HepG2 (cell line): ENCODE measurements around the gene TOB1. TPM values are rescaled to one million over a fixed set of nuclear protein-coding genes. Genes with fewer than 3 reads are reported as not detected.

ENCODE experiments used
- ELF3 ChIP-seq: IDR thresholded peaks from 2 replicates; pipeline ENCODE4 v1.6.1; 2016; ENCODE audit warnings: missing genetic modification reagents, missing compliant biosample characterization
- HDAC6 ChIP-seq: fragments of 200-600 bp; sonication (generic); IDR thresholded peaks from 2 replicates; pipeline ENCODE4 v1.7.0; 2017; ENCODE audit warnings: mild to moderate bottlenecking, antibody characterized with exemption, low read length, low read depth
- KDM2A ChIP-seq: sonication (generic); formaldehyde crosslinking; IDR thresholded peaks from 2 replicates; pipeline ENCODE4 v1.4.0; 2020; ENCODE audit warnings: low read depth, missing genetic modification reagents, borderline replicate concordance
- MED13 ChIP-seq: sonication (generic); formaldehyde crosslinking; IDR thresholded peaks from 2 replicates; pipeline ENCODE4 v1.5.0; 2020; ENCODE audit warnings: missing genetic modification reagents
- MEIS2 ChIP-seq: sonication (generic); formaldehyde crosslinking; IDR thresholded peaks from 2 replicates; pipeline ENCODE4 v1.9.0; 2021; ENCODE audit warnings: mild to moderate bottlenecking, missing genetic modification reagents
- MXD1 ChIP-seq: sonication (generic); formaldehyde crosslinking; IDR thresholded peaks from 2 replicates; pipeline ENCODE4 v1.4.0; 2020; ENCODE audit warnings: mild to moderate bottlenecking, missing genetic modification reagents
- NAIF1 ChIP-seq: sonication (generic); formaldehyde crosslinking; IDR thresholded peaks from 2 replicates; pipeline ENCODE4 v1.5.0; 2020; ENCODE audit warnings: mild to moderate bottlenecking, missing genetic modification reagents, borderline replicate concordance
- PCBP2 ChIP-seq: fragments of 200-400 bp; formaldehyde crosslinking; optimal IDR thresholded peaks from 2 replicates; pipeline ENCODE3; 2018; ENCODE audit warnings: low read length, low read depth; ENCODE audit not compliant: poor library complexity, severe bottlenecking
- PLRG1 ChIP-seq: fragments of 450-650 bp; conservative IDR thresholded peaks from 2 replicates; pipeline ENCODE4 v1.6.1; 2016
- PPARG ChIP-seq: conservative IDR thresholded peaks from 2 replicates; pipeline ENCODE4 v1.6.1; 2016; ENCODE audit warnings: missing biosample characterization, missing genetic modification reagents
- ZNF143 ChIP-seq: sonication (generic); formaldehyde crosslinking; IDR thresholded peaks from 2 replicates; pipeline ENCODE4 v1.4.0; 2020; ENCODE audit warnings: missing genetic modification reagents
- ZNF367 ChIP-seq: sonication (generic); formaldehyde crosslinking; IDR thresholded peaks from 2 replicates; pipeline ENCODE4 v1.4.0; 2020; ENCODE audit warnings: missing genetic modification reagents, borderline replicate concordance
- ZNF44 ChIP-seq: sonication (generic); formaldehyde crosslinking; IDR thresholded peaks from 2 replicates; pipeline ENCODE4 v1.5.1; 2020; ENCODE audit warnings: mild to moderate bottlenecking, missing genetic modification reagents
- ZNF574 ChIP-seq: sonication (generic); formaldehyde crosslinking; IDR thresholded peaks from 2 replicates; pipeline ENCODE4 v1.4.0; 2020; ENCODE audit warnings: missing genetic modification reagents
- ZSCAN22 ChIP-seq: sonication (generic); formaldehyde crosslinking; IDR thresholded peaks from 2 replicates; pipeline ENCODE4 v1.4.0; 2020; ENCODE audit warnings: mild to moderate bottlenecking, missing genetic modification reagents
- ZSCAN9 ChIP-seq: IDR thresholded peaks from 2 replicates; pipeline ENCODE4 v1.6.1; 2016; ENCODE audit warnings: borderline replicate concordance
- polyA plus RNA-seq, 8 experiments: library from polyadenylated mRNA; depleted of rRNA in 3 of 8; stranded (reverse) in 7 of 8; unstranded in 1 of 8; fragments of >200 nt; fragmentation: Illumina TruSeq in 4 of 8; extraction: Trizol in 4 of 8; gene quantifications; 2 replicates each; pipeline versions ENCODE4 v1.2.1 to v1.2.3, GENCODE V29; 2011 to 2016; ENCODE audit warnings: low read depth in 4 of 8, missing spikeins in 1 of 8, mixed read lengths in 1 of 8; ENCODE audit not compliant: insufficient read depth in 1 of 8
- total RNA-seq, 5 experiments: library from RNA; depleted of rRNA; stranded (reverse); fragments of >200 nt; fragmentation: Illumina TruSeq; extraction: Trizol; gene quantifications; 2 replicates each; pipeline ENCODE4 v1.2.3, GENCODE V29; 2016; ENCODE audit warnings: low read depth in 1 of 5
- TF ChIP-seq, protein P1 (sequence below): sonication (generic); formaldehyde crosslinking; IDR thresholded peaks from 2 replicates; pipeline ENCODE4 v1.4.0; 2020; ENCODE audit warnings: missing genetic modification reagents, mild to moderate bottlenecking, borderline replicate concordance
- TF ChIP-seq, protein P2 (sequence below): sonication (generic); formaldehyde crosslinking; IDR thresholded peaks from 2 replicates; pipeline ENCODE4 v1.4.0; 2020; ENCODE audit warnings: missing genetic modification reagents
- TF ChIP-seq, protein P3 (sequence below): IDR thresholded peaks from 2 replicates; pipeline ENCODE4 v1.6.1; 2012; ENCODE audit warnings: inconsistent platforms

Gene TOB1
- total and polyA plus RNA-seq, 2 of the 13 experiments (the other 11 are each of a cell fraction or from before 2014, with no cell fraction given): 21.9 to 57.7 TPM

GRCh38 chr17:50899005-50899460 lies 32.9 kb upstream of the TOB1 start (continued):
- TF ChIP-seq, protein P1, sequence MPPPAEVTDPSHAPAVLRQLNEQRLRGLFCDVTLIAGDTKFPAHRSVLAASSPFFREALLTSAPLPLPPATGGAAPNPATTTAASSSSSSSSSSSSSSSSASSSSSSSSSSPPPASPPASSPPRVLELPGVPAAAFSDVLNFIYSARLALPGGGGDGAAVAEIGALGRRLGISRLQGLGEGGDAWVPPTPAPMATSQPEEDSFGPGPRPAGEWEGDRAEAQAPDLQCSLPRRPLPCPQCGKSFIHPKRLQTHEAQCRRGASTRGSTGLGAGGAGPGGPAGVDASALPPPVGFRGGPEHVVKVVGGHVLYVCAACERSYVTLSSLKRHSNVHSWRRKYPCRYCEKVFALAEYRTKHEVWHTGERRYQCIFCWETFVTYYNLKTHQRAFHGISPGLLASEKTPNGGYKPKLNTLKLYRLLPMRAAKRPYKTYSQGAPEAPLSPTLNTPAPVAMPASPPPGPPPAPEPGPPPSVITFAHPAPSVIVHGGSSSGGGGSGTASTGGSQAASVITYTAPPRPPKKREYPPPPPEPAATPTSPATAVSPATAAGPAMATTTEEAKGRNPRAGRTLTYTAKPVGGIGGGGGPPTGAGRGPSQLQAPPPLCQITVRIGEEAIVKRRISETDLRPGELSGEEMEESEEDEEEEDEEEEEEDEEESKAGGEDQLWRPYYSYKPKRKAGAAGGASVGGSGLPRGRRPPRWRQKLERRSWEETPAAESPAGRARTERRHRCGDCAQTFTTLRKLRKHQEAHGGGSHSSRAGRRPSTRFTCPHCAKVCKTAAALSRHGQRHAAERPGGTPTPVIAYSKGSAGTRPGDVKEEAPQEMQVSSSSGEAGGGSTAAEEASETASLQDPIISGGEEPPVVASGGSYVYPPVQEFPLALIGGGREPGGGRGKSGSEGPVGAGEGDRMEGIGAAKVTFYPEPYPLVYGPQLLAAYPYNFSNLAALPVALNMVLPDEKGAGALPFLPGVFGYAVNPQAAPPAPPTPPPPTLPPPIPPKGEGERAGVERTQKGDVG (CRISPR knock-in tag): no peak
- TF ChIP-seq ZNF367 (CRISPR knock-in tag) (no peak), PPARG (CRISPR knock-in tag) (peak; percentile 33; the same call in 1 of the 2 replicates), ELF3 (CRISPR knock-in tag) (peak; percentile 81), MXD1 (CRISPR knock-in tag) (no peak), HDAC6 (no peak), PLRG1 (no peak), PCBP2 (no peak), ZSCAN9 (peak; percentile 68; the same call in 1 of the 2 replicates), ZNF574 (no peak), ZNF143 (CRISPR knock-in tag) (no peak), MEIS2 (CRISPR knock-in tag) (peak; percentile 75), KDM2A (CRISPR knock-in tag) (peak; percentile 50; the same call in 1 of the 2 replicates), ZSCAN22 (CRISPR knock-in tag) (peak; percentile 82), MED13 (CRISPR knock-in tag) (no peak), NAIF1 (no peak), ZNF44 (CRISPR knock-in tag) (no peak)
- TF ChIP-seq, protein P2, sequence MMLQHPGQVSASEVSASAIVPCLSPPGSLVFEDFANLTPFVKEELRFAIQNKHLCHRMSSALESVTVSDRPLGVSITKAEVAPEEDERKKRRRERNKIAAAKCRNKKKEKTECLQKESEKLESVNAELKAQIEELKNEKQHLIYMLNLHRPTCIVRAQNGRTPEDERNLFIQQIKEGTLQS (CRISPR knock-in tag): no peak; the same call in 1 of the 2 replicates
- TF ChIP-seq, protein P3, sequence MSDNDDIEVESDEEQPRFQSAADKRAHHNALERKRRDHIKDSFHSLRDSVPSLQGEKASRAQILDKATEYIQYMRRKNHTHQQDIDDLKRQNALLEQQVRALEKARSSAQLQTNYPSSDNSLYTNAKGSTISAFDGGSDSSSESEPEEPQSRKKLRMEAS: peak; percentile 62
